Large intestine (tissue), 1 donor: ENCODE results near the gene FRMD8. TPM values are rescaled to one million over a fixed set of nuclear protein-coding genes. Genes with fewer than 3 reads are reported as not detected.

Experiments
- polyA plus RNA-seq: library from polyadenylated mRNA; unstranded; fragments of 120-200 nt; gene quantifications from one replicate; pipeline ENCODE4 v1.2.1, GENCODE V29; 2013

FRMD8 gene
- polyA plus RNA-seq, 1 donor: 23.5 TPM

Other genes starting within 250 kb of the FRMD8 start
- not detected for gene SPDYC, start 216.4 kb upstream of the FRMD8 start, polyA plus RNA-seq
- 106 TPM for gene CAPN1, start 204.7 kb upstream of the FRMD8 start, polyA plus RNA-seq
- gene POLA2, start 124.7 kb upstream of the FRMD8 start, polyA plus RNA-seq: 13.6 TPM
- 10.5 TPM for gene CDC42EP2, start 71.8 kb upstream of the FRMD8 start, polyA plus RNA-seq
- gene DPF2, start 52.8 kb upstream of the FRMD8 start, polyA plus RNA-seq: 48.9 TPM
- gene TIGD3, start 31.9 kb upstream of the FRMD8 start, polyA plus RNA-seq: 2.1 TPM
- gene SLC25A45, start 4.0 kb upstream of the FRMD8 start, polyA plus RNA-seq: 41.2 TPM
- gene NEAT1, start 36.2 kb downstream of the FRMD8 start, polyA plus RNA-seq: 1,329 TPM
- 368 TPM for gene MALAT1, start 112.4 kb downstream of the FRMD8 start, polyA plus RNA-seq
- gene SCYL1, start 138.4 kb downstream of the FRMD8 start, polyA plus RNA-seq: 50.7 TPM
- 105 TPM for gene LTBP3, start 171.7 kb downstream of the FRMD8 start, polyA plus RNA-seq
- 32.3 TPM for gene ZNRD2, start 183.8 kb downstream of the FRMD8 start, polyA plus RNA-seq
- 25.9 TPM for gene FAM89B, start 185.9 kb downstream of the FRMD8 start, polyA plus RNA-seq
- gene EHBP1L1, start 189.4 kb downstream of the FRMD8 start, polyA plus RNA-seq: 77.9 TPM
- 0.49 TPM for gene KCNK7, start 209.2 kb downstream of the FRMD8 start, polyA plus RNA-seq
- gene MAP3K11, start 227.6 kb downstream of the FRMD8 start, polyA plus RNA-seq: 69.1 TPM
- gene PCNX3, start 229.1 kb downstream of the FRMD8 start, polyA plus RNA-seq: 29.1 TPM